ENCODE data around the gene DNER.

The DNER gene

GRCh38 chr2:229591611-229592010 lies 122.7 kb downstream of the DNER start:
- in situ Hi-C loops (cut with HindIII; ENCODE audit: low pct_ligation_motif_present, low sequenced_read_pairs): no loop called here
- no peak for TF ChIP-seq CTCF (IDR thresholded peaks at IDR 0.05; ENCODE audit: low read depth, low read length, missing control alignments)

GRCh38 chr2:229586746-229587705 lies 127.3 kb downstream of the DNER start:
- Histone ChIP-seq H3K27me3 (replicated peaks) (no peaks in the 10 kb centered on the region), H3K27ac (peak overlapping the region; percentile 18), H3K4me3 (ENCODE audit: low read depth, low read length) (peak overlapping the region; percentile 34), H3K36me3 (replicated peaks) (no peaks in the 10 kb centered on the region)
- DNase-seq: peak; percentile 81
- in situ Hi-C loops (cut with HindIII; ENCODE audit: low pct_ligation_motif_present, low sequenced_read_pairs): no loop called here
- TF ChIP-seq CTCF (IDR thresholded peaks at IDR 0.05; ENCODE audit: low read depth, low read length, missing control alignments): peak; percentile 94

More at GRCh38 chr2:229591611-229592010, 122.7 kb downstream of the DNER start:
- no peak for DNase-seq
- Histone ChIP-seq H3K27ac (no peak overlapping the region), H3K4me3 (ENCODE audit: low read depth, low read length) (no peak overlapping the region), H3K27me3 (replicated peaks) (no peaks in the 10 kb centered on the region), H3K36me3 (replicated peaks) (no peaks in the 10 kb centered on the region)

GRCh38 chr2:229586012-229586411 lies 128.3 kb downstream of the DNER start:
- Histone ChIP-seq H3K27me3 (replicated peaks) (no peaks in the 10 kb centered on the region), H3K4me3 (ENCODE audit: low read depth, low read length) (no peak overlapping the region), H3K36me3 (replicated peaks) (no peaks in the 10 kb centered on the region), H3K27ac (no peak overlapping the region)
- no peak for DNase-seq
- TF ChIP-seq CTCF (IDR thresholded peaks at IDR 0.05; ENCODE audit: low read depth, low read length, missing control alignments): no peak
- in situ Hi-C loops (cut with HindIII; ENCODE audit: low pct_ligation_motif_present, low sequenced_read_pairs): no loop called here

- in situ Hi-C loops (cut with HindIII; ENCODE audit: low pct_ligation_motif_present, low sequenced_read_pairs): no loop called here
- no peak overlapping the region for H3K4me3 ChIP-seq (ENCODE audit: low read depth, low read length)
- no peak for DNase-seq
- no peaks in the 10 kb centered on the region for H3K36me3 ChIP-seq (replicated peaks)
- H3K27ac ChIP-seq: no peak overlapping the region
- no peaks in the 10 kb centered on the region for H3K27me3 ChIP-seq (replicated peaks)
- TF ChIP-seq CTCF (IDR thresholded peaks at IDR 0.05; ENCODE audit: low read depth, low read length, missing control alignments): no peak
Observed at GRCh38 chr2:229582151-229582550, 132.2 kb downstream of the DNER start.

GRCh38 chr2:229578052-229578846 lies 136.1 kb downstream of the DNER start:
- no peak for TF ChIP-seq CTCF (IDR thresholded peaks at IDR 0.05; ENCODE audit: low read depth, low read length, missing control alignments)
- no peak overlapping the region for H3K27ac ChIP-seq
- no peak for DNase-seq
- H3K27me3 ChIP-seq (replicated peaks): no peaks in the 10 kb centered on the region
- no peak overlapping the region for H3K4me3 ChIP-seq (ENCODE audit: low read depth, low read length)
- no peaks in the 10 kb centered on the region for H3K36me3 ChIP-seq (replicated peaks)
- in situ Hi-C loops (cut with HindIII; ENCODE audit: low pct_ligation_motif_present, low sequenced_read_pairs): no loop called here
